ENCODE results near the gene RNF187. TPM values are rescaled to one million over a fixed set of nuclear protein-coding genes. Genes with fewer than 3 reads are reported as not detected.

Gene RNF187
- total RNA-seq, 1 donor from 2014 or later = 129 TPM

DNA sequence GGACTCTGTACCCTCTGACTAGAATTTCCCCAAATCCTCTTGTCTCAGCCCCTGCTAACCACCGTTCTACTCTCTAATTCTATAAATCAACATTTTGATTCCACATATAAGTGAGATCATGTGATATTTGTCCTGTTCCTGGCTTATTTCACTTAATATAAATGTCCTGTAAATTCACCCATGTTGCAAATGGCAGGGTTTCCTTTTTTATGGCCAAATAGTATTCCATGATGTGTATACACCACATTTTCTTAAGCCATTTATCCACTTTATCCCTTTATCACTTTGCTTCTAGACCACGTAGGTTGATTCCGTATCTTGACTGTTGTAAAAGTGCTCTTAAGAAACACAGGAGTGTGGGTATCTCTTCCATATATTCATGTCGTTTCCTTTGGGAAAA lies 8.9 kb downstream of the RNF187 start:
- Mint-ChIP-seq H3K36me3 (ENCODE audit: low read depth) (peaks cover 9% of the 10 kb centered on the region), H3K27ac (ENCODE audit: unreplicated experiment) (no peak overlapping the region), H3K27me3 (ENCODE audit: low read depth) (peaks cover 3% of the 10 kb centered on the region), H3K4me1 (peaks cover 12% of the 10 kb centered on the region), H3K4me3 (no peak overlapping the region), H3K9me3 (no peaks in the 10 kb centered on the region)
- DNase-seq (ENCODE audit: low read depth, low spot score) = no peak
- TF ChIP-seq, protein P1, sequence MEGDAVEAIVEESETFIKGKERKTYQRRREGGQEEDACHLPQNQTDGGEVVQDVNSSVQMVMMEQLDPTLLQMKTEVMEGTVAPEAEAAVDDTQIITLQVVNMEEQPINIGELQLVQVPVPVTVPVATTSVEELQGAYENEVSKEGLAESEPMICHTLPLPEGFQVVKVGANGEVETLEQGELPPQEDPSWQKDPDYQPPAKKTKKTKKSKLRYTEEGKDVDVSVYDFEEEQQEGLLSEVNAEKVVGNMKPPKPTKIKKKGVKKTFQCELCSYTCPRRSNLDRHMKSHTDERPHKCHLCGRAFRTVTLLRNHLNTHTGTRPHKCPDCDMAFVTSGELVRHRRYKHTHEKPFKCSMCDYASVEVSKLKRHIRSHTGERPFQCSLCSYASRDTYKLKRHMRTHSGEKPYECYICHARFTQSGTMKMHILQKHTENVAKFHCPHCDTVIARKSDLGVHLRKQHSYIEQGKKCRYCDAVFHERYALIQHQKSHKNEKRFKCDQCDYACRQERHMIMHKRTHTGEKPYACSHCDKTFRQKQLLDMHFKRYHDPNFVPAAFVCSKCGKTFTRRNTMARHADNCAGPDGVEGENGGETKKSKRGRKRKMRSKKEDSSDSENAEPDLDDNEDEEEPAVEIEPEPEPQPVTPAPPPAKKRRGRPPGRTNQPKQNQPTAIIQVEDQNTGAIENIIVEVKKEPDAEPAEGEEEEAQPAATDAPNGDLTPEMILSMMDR (conservative IDR thresholded peaks at IDR 0.05) = no peak

DNA sequence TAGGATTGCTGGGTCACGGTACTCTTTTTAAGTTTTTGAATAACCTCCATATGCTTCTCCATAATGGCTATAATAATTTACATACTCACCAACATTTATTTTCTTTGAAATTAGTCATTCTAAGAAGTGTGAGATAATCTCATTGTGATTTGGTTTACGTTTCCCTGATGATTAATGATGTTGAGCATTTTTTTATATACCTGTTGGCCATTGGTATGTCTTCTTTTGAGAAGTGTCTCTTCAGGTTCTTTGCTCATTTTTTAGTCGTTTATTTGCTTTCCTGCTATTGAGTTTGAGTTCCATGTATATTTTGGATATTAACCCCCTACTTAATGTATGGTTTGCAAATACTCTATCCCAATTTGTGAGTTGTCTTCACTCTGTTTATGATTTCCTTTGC lies 9.3 kb downstream of the RNF187 start:
- Mint-ChIP-seq H3K9me3 (no peaks in the 10 kb centered on the region), H3K27ac (ENCODE audit: unreplicated experiment) (no peak overlapping the region), H3K27me3 (ENCODE audit: low read depth) (peaks cover 3% of the 10 kb centered on the region), H3K36me3 (ENCODE audit: low read depth) (peaks cover 9% of the 10 kb centered on the region), H3K4me3 (no peak overlapping the region), H3K4me1 (peaks cover 16% of the 10 kb centered on the region)
- TF ChIP-seq, protein P1 (conservative IDR thresholded peaks at IDR 0.05) = no peak
- no peak for DNase-seq (ENCODE audit: low read depth, low spot score)

DNA sequence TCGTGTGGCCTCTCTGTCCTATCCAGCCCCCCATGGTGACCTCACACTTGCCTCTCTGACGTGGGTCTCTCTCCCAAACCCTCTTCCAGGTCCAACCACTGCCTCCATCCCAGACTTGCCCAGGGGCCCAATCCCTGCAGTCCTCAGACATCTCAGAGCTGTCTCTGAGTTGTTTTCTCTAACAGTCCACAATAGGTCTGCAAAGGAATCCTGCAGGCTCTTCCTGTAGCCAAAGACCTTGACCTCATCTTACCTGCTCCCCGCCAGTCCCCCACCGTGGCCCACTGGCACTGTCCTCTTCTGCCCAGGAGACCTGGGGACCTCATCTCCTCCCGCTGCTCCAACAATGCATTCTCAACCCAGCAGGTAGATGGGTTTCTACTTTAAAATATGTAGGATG lies 10.0 kb downstream of the RNF187 start:
- Mint-ChIP-seq H3K27me3 (ENCODE audit: low read depth) (peaks cover 3% of the 10 kb centered on the region), H3K4me3 (no peak overlapping the region), H3K27ac (ENCODE audit: unreplicated experiment) (no peak overlapping the region), H3K9me3 (no peaks in the 10 kb centered on the region), H3K36me3 (ENCODE audit: low read depth) (peaks cover 5% of the 10 kb centered on the region), H3K4me1 (peaks cover 18% of the 10 kb centered on the region)
- no peak for DNase-seq (ENCODE audit: low read depth, low spot score)
- TF ChIP-seq, protein P1 (conservative IDR thresholded peaks at IDR 0.05) = no peak

DNA sequence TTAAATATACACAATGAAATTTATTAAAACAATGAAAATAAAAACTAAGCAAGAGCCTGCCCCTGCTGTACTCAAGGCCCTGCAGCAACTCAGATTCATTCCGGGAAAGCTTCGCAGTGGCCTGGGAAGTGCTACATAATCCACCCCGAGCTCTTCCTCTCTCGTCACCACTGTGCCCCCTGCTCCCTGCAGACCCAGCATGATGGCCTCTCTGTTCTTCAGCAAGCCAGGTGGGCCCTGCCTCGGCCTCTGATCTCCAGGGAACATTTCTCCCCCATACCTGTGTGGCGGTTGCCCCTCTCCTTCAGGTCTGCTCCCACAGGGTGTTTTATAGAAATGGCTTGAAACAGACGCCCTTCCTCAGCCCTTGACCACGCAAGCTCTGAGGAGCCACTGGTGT lies 10.6 kb downstream of the RNF187 start:
- peaks cover 3% of the 10 kb centered on the region for H3K27me3 Mint-ChIP-seq (ENCODE audit: low read depth)
- H3K4me3 Mint-ChIP-seq = no peak overlapping the region
- no peak for DNase-seq (ENCODE audit: low read depth, low spot score)
- no peak overlapping the region for H3K27ac Mint-ChIP-seq (ENCODE audit: unreplicated experiment)
- H3K4me1 Mint-ChIP-seq = peaks cover 18% of the 10 kb centered on the region
- TF ChIP-seq, protein P1 (conservative IDR thresholded peaks at IDR 0.05) = no peak
- no peaks in the 10 kb centered on the region for H3K9me3 Mint-ChIP-seq
- peaks cover 5% of the 10 kb centered on the region for H3K36me3 Mint-ChIP-seq (ENCODE audit: low read depth)

DNA sequence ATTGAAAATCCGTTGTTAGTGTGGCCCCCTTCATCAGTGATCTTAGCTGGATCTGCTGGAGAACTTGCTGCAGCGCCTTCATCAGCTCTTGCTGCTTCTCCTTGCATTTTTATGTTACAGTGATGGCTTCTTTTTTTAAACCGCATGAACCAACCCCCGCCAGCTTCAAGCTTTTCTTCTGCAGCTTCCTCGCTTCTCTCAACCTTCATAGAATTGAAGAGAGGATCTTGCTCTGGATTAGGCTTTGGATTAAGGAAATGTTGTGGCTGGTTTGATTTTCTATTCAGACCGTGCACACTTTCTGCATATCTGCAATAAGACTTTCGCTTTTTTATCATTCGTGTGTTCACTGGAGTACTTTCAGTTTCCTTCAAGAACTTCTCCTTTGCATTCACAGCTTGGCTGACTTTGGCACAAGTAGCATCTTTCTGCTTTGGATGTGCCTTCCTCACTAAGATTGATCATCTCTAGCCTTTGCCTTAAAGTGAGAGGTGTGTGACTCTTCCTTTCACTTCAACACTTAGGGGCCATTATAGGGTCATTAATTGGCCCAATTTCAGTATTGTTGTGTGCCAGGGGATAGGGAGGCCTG lies 13.1 kb downstream of the RNF187 start:
- peaks cover 12% of the 10 kb centered on the region for H3K27me3 Mint-ChIP-seq (ENCODE audit: low read depth)
- DNase-seq (ENCODE audit: low read depth, low spot score) = no peak
- no peak overlapping the region for H3K4me3 Mint-ChIP-seq
- peaks cover 18% of the 10 kb centered on the region for H3K4me1 Mint-ChIP-seq
- no peaks in the 10 kb centered on the region for H3K9me3 Mint-ChIP-seq
- no peak overlapping the region for H3K27ac Mint-ChIP-seq (ENCODE audit: unreplicated experiment)
- peaks cover 2% of the 10 kb centered on the region for H3K36me3 Mint-ChIP-seq (ENCODE audit: low read depth)
- TF ChIP-seq, protein P1 (conservative IDR thresholded peaks at IDR 0.05) = no peak

All from neural crest cell (in vitro differentiated cells).